H1 (cell line): Measurements from ENCODE around the gene WNK2. TPM values are rescaled to one million over a fixed set of nuclear protein-coding genes. Genes with fewer than 3 reads are reported as not detected.

Experiments used
- CTCF ChIA-PET: fragments of 300-600 bp; sonication (Branson Sonifier 250); formaldehyde crosslinking; loops from one replicate; lab custom pipeline; 2021; ENCODE audit not compliant: partially characterized antibody; lab: Charles Lee
- POLR2A ChIA-PET: fragments of 300-600 bp; sonication (Branson Sonifier 250); formaldehyde crosslinking; loops from one replicate; lab custom pipeline; 2021; ENCODE audit warnings: inconsistent platforms; ENCODE audit not compliant: partially characterized antibody; lab: Charles Lee
- DNase-seq, 2 experiments: peaks; one replicate each; pipeline versions ENCODE4 v3.0.0 to v3.0.0-alpha.2; 2010 to 2022; ENCODE audit warnings: low spot score in 2 of 2, low read depth in 1 of 2, mixed read lengths in 1 of 2
- FAIRE-seq: peaks from 2 replicates; lab custom pipeline; 2011; peaks lifted over from hg19 to GRCh38; lab: Jason Lieb, UNC
- H2AFZ ChIP-seq: 2 replicates; pipeline ENCODE4 v1.8.1; 2012; ENCODE audit warnings: low read length, inconsistent platforms
- H2AK5ac ChIP-seq: 2 replicates; pipeline ENCODE4 v1.6.1; 2013; ENCODE audit warnings: low read depth, low read length
- H2BK120ac ChIP-seq: replicated peaks from 2 replicates; pipeline ENCODE3; 2013; ENCODE audit warnings: low read depth, low read length, inconsistent platforms
- H2BK12ac ChIP-seq: 2 replicates; pipeline ENCODE4 v1.6.1; 2013; ENCODE audit warnings: low read depth, low read length
- H2BK15ac ChIP-seq: 2 replicates; pipeline ENCODE4 v1.6.1; 2013; ENCODE audit warnings: low read length
- H2BK20ac ChIP-seq: 2 replicates; pipeline ENCODE4 v1.6.1; 2013; ENCODE audit warnings: low read length
- H2BK5ac ChIP-seq: 2 replicates; pipeline ENCODE4 v1.6.1; 2013; ENCODE audit warnings: low read depth, low read length
- H3K14ac ChIP-seq: 2 replicates; pipeline ENCODE4 v1.6.1; 2013; ENCODE audit warnings: inconsistent platforms; ENCODE audit not compliant: insufficient read length
- H3K18ac ChIP-seq: 2 replicates; pipeline ENCODE4 v1.6.1; 2013; ENCODE audit warnings: low read length; ENCODE audit errors: extremely low read depth
- H3K23ac ChIP-seq: 2 replicates; pipeline ENCODE4 v1.6.1; 2013; ENCODE audit warnings: inconsistent platforms; ENCODE audit not compliant: insufficient read length
- H3K23me2 ChIP-seq: 2 replicates; pipeline ENCODE4 v1.6.1; 2013; ENCODE audit warnings: low read depth, low read length
- H3K27ac ChIP-seq: 2 replicates; pipeline ENCODE4 v1.6.1; 2011; ENCODE audit warnings: low read depth, low read length, inconsistent platforms
- H3K27me3 ChIP-seq, 4 experiments: replicated peaks in 1 of 4; 1 replicate in 1 of 4; 2 replicates in 3 of 4; pipeline versions ENCODE4 v1.6.1 to v1.8.1; 2011 to 2013; ENCODE audit warnings: low read length in 3 of 4, mild to moderate bottlenecking in 3 of 4, inconsistent platforms in 2 of 4, mixed read lengths in 2 of 4, moderate library complexity in 1 of 4; ENCODE audit not compliant: control insufficient read depth in 3 of 4, insufficient read depth in 3 of 4; ENCODE audit errors: extremely low read depth in 1 of 4
- H3K36me3 ChIP-seq, 4 experiments: 2 replicates each; pipeline versions ENCODE4 v1.6.1 to v1.8.1; 2011 to 2013; ENCODE audit warnings: mild to moderate bottlenecking in 4 of 4, low read length in 3 of 4, moderate library complexity in 2 of 4, control low read depth in 1 of 4, inconsistent platforms in 1 of 4; ENCODE audit not compliant: insufficient read depth in 4 of 4, control insufficient read depth in 2 of 4
- H3K4ac ChIP-seq: replicated peaks from 2 replicates; pipeline ENCODE3; 2013; ENCODE audit warnings: low read length, low read depth, mixed read lengths, inconsistent platforms; ENCODE audit not compliant: insufficient read length
- H3K4me1 ChIP-seq, 4 experiments: replicated peaks in 1 of 4; 1 replicate in 1 of 4; 2 replicates in 3 of 4; pipeline versions ENCODE4 v1.6.1 to v1.8.1; 2011 to 2013; ENCODE audit warnings: low read length in 3 of 4, inconsistent platforms in 2 of 4, mixed read lengths in 1 of 4; ENCODE audit not compliant: insufficient read depth in 4 of 4, control insufficient read depth in 3 of 4
- H3K4me2 ChIP-seq, 2 experiments: 2 replicates each; pipeline versions ENCODE4 v1.6.1 to v1.8.1; 2011 to 2013; ENCODE audit warnings: low read depth in 2 of 2, low read length in 2 of 2, control low read depth in 1 of 2, inconsistent platforms in 1 of 2, mild to moderate bottlenecking in 1 of 2; ENCODE audit not compliant: insufficient read depth in 1 of 2
- H3K4me3 ChIP-seq, 4 experiments: fragments of 200-600, 300-600 bp in 1 of 4; sonication (generic), shearing (Covaris generic), sonication (Bioruptor Twin) in 1 of 4; 2 replicates each; pipeline versions ENCODE4 v1.5.1 to v1.8.1; 2011 to 2016; ENCODE audit warnings: low read length in 4 of 4, low read depth in 3 of 4, control low read depth in 2 of 4, inconsistent platforms in 2 of 4, mild to moderate bottlenecking in 2 of 4, mixed read lengths in 1 of 4, moderate library complexity in 1 of 4; ENCODE audit not compliant: insufficient read depth in 2 of 4; ENCODE audit errors: extremely low read depth in 1 of 4
- H3K56ac ChIP-seq: replicated peaks from 2 replicates; pipeline ENCODE3; 2013; ENCODE audit warnings: low read depth, mild to moderate bottlenecking, mixed read lengths, low read length, inconsistent platforms; ENCODE audit not compliant: insufficient read length
- H3K79me1 ChIP-seq: 2 replicates; pipeline ENCODE4 v1.6.1; 2013; ENCODE audit warnings: low read depth, low read length, control low read depth
- H3K79me2 ChIP-seq, 2 experiments: 2 replicates each; pipeline versions ENCODE4 v1.6.1 to v1.8.1; 2012 to 2013; ENCODE audit warnings: low read length in 2 of 2, mild to moderate bottlenecking in 2 of 2, inconsistent platforms in 1 of 2; ENCODE audit not compliant: insufficient read depth in 2 of 2, control insufficient read depth in 1 of 2
- H3K9ac ChIP-seq, 4 experiments: replicated peaks in 1 of 4; 1 replicate in 1 of 4; 2 replicates in 3 of 4; pipeline versions ENCODE4 v1.6.1 to v1.8.1; 2011 to 2013; ENCODE audit warnings: low read depth in 3 of 4, low read length in 3 of 4, control low read depth in 2 of 4, mild to moderate bottlenecking in 2 of 4, moderate library complexity in 2 of 4, inconsistent platforms in 1 of 4; ENCODE audit errors: extremely low read depth in 1 of 4
- H3K9me3 ChIP-seq, 2 experiments: 2 replicates each; pipeline versions ENCODE4 v1.6.1 to v1.8.1; 2012 to 2013; ENCODE audit warnings: mild to moderate bottlenecking in 2 of 2, moderate library complexity in 2 of 2, control low read depth in 1 of 2, inconsistent platforms in 1 of 2, low read depth in 1 of 2, low read length in 1 of 2, mixed read lengths in 1 of 2; ENCODE audit not compliant: insufficient read depth in 2 of 2
- H4K20me1 ChIP-seq, 2 experiments: replicated peaks in 1 of 2; 2 replicates each; pipeline versions ENCODE3 to v1.8.1; 2011 to 2013; ENCODE audit warnings: inconsistent platforms in 2 of 2, low read length in 2 of 2, mild to moderate bottlenecking in 1 of 2; ENCODE audit not compliant: insufficient read depth in 2 of 2, control insufficient read depth in 1 of 2
- H4K5ac ChIP-seq: 2 replicates; pipeline ENCODE4 v1.6.1; 2013; ENCODE audit warnings: low read length, low read depth, mixed read lengths, inconsistent platforms; ENCODE audit not compliant: insufficient read length
- H4K8ac ChIP-seq: 2 replicates; pipeline ENCODE4 v1.8.0; 2013; ENCODE audit warnings: mild to moderate bottlenecking, moderate library complexity, low read length, inconsistent platforms; ENCODE audit not compliant: insufficient read depth; ENCODE audit errors: extremely low read depth
- H4K91ac ChIP-seq: replicated peaks from 2 replicates; pipeline ENCODE3; 2013; ENCODE audit warnings: low read length, mixed read lengths, inconsistent platforms; ENCODE audit not compliant: insufficient read length
- KDM5A ChIP-seq: fragments of 200-600 bp; IDR thresholded peaks from 2 replicates; pipeline ENCODE4 v1.7.1; 2012; ENCODE audit warnings: mild to moderate bottlenecking, low read length, inconsistent platforms, mixed read lengths
- WGBS, 2 experiments: shearing (Covaris generic) in 1 of 2; methylation state at CpG; one replicate each; pipeline versions ENCODE4 v1.1.6 to v1.1.7; 2013 to 2015; ENCODE audit warnings: low lambda C conversion rate in 2 of 2, mixed read lengths in 2 of 2, inconsistent platforms in 1 of 2, low coverage in 1 of 2, missing lambda C conversion rate in 1 of 2; ENCODE audit not compliant: insufficient replicate concordance in 2 of 2, insufficient coverage in 1 of 2, insufficient read length in 1 of 2; ENCODE audit errors: extremely low coverage in 1 of 2, missing lambda C conversion rate in 1 of 2; 5-methylcytosine and 5-hydroxymethylcytosine counted together
- polyA plus RNA-seq, 7 experiments: library from polyadenylated mRNA; depleted of rRNA in 3 of 7; stranded (reverse) in 5 of 7; unstranded in 2 of 7; fragments of >200 nt in 5 of 7; fragments of 200-250 nt in 2 of 7; gene quantifications; 1 replicate in 5 of 7; 2 replicates in 1 of 7; 4 replicates in 1 of 7; pipeline versions ENCODE4 v1.2.1 to v1.2.3, GENCODE V29; 2011 to 2013; ENCODE audit warnings: missing spikeins in 2 of 7, mixed read lengths in 2 of 7
- total RNA-seq: library from RNA; stranded (reverse); fragmentation: NEBNext Ultra II Directional; extraction: Animal tissue kit (Norgen Biotek cat#: 25700); gene quantifications from 2 replicates; pipeline ENCODE4 v1.2.1, GENCODE V29; 2021

WNK2 gene
- total and polyA plus RNA-seq, 2 of the 8 experiments (the other 6 are each of a cell fraction or from before 2014, with no cell fraction given), result 12.0 to 87.2 TPM

DNA sequence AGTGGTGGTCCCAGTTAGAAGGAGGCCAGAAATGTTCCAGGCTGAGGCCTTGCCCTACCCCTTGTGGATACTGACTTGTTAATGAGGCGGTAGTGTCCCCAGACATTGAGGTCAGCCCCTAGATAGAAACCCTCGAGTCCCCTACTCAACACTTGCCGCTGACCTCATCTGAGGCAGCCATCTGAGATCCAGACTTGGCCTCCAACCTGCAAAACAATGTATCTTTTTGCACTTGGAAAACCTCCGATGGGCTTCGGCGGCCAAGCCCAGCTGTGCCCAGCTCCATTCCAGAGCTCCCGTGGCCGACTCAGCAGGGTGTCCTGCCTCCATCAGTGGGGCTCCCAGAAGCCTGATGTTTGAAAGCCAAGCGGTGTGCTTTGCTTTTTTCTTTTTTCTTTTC, 122.1 kb downstream of the WNK2 start:
- 88% methylated on average over 9 of the region's 9 CpGs; no CpG with 5 or more reads in 1 of the 2 experiments for WGBS, 2 experiments
- H3K18ac ChIP-seq, result no peak overlapping the region
- H3K4ac ChIP-seq, result no peak overlapping the region
- no peak overlapping the region for H3K56ac ChIP-seq
- no peak overlapping the region for H2BK120ac ChIP-seq
- H3K36me3 ChIP-seq, result peaks cover 0 to 6% (median 0%) of the 10 kb centered on the region in 4 experiments; a peak in 1 of 8 replicates
- H3K27ac ChIP-seq, result no peak overlapping the region
- peaks cover 0 to 2% of the 10 kb centered on the region in 2 experiments for H4K20me1 ChIP-seq
- no peak overlapping the region for H2BK20ac ChIP-seq
- no peak overlapping the region for H3K9ac ChIP-seq
- H2BK12ac ChIP-seq, result no peak overlapping the region
- no peak overlapping the region for H2AFZ ChIP-seq
- H3K9me3 ChIP-seq, result no peaks in the 10 kb centered on the region
- H3K4me2 ChIP-seq, result no peak overlapping the region
- H3K79me2 ChIP-seq, result no peaks in the 10 kb centered on the region
- ChIA-PET POLR2A (no interaction called here), CTCF (interaction anchor here (1.2 to 5.3 kb wide), 13 partner anchors 8 to 196 kb away, joined by 3 to 35 read pairs (median 6); no protein-coding TSS in a partner anchor)
- DNase-seq, result peak in 1 of 2 experiments; percentile 45
- no peaks in the 10 kb centered on the region for H3K23me2 ChIP-seq
- no peak for TF ChIP-seq KDM5A
- H3K4me1 ChIP-seq, result no peaks in the 10 kb centered on the region; a peak in 1 of 7 replicates
- no peak overlapping the region for H4K91ac ChIP-seq
- FAIRE-seq, result no peak
- H3K27me3 ChIP-seq, result no peaks in the 10 kb centered on the region
- no peak overlapping the region for H2BK15ac ChIP-seq
- no peak overlapping the region for H4K8ac ChIP-seq
- H2AK5ac ChIP-seq, result no peak overlapping the region
- H3K79me1 ChIP-seq, result no peaks in the 10 kb centered on the region
- H3K4me3 ChIP-seq, result no peak overlapping the region
- H4K5ac ChIP-seq, result no peak overlapping the region
- H3K23ac ChIP-seq, result no peak overlapping the region
- H3K14ac ChIP-seq, result no peak overlapping the region
- no peak overlapping the region for H2BK5ac ChIP-seq
